ENCODE results near the gene DONSON.

Gene DONSON

GRCh38 chr21:33540711-33541104, 47.8 kb downstream of the DONSON start:
- H3K4me1 ChIP-seq (ENCODE audit: insufficient read depth, low read length) = no peaks in the 10 kb centered on the region
- H3K36me3 ChIP-seq (ENCODE audit: insufficient read depth, low read length) = peaks cover 26% of the 10 kb centered on the region
- H3K9ac ChIP-seq (ENCODE audit: low read depth, low read length) = peak overlapping the region; percentile 98; the same call in 1 of the 2 replicates
- no peaks in the 10 kb centered on the region for H3K9me3 ChIP-seq (ENCODE audit: control insufficient read depth, insufficient read depth, low read length)

GRCh38 chr21:33539616-33540015, 48.9 kb downstream of the DONSON start:
- H3K9me3 ChIP-seq (ENCODE audit: control insufficient read depth, insufficient read depth, low read length) = no peaks in the 10 kb centered on the region
- H3K9ac ChIP-seq (ENCODE audit: low read depth, low read length) = no peak overlapping the region
- H3K4me1 ChIP-seq (ENCODE audit: insufficient read depth, low read length) = no peaks in the 10 kb centered on the region
- peaks cover 36% of the 10 kb centered on the region for H3K36me3 ChIP-seq (ENCODE audit: insufficient read depth, low read length)

GRCh38 chr21:33537212-33537611, 51.3 kb downstream of the DONSON start:
- H3K4me1 ChIP-seq (ENCODE audit: insufficient read depth, low read length) = no peaks in the 10 kb centered on the region
- no peak overlapping the region for H3K9ac ChIP-seq (ENCODE audit: low read depth, low read length)
- peaks cover 51% of the 10 kb centered on the region for H3K36me3 ChIP-seq (ENCODE audit: insufficient read depth, low read length)
- H3K9me3 ChIP-seq (ENCODE audit: control insufficient read depth, insufficient read depth, low read length) = no peaks in the 10 kb centered on the region

GRCh38 chr21:33531007-33531406, 57.5 kb downstream of the DONSON start:
- Histone ChIP-seq H3K4me1 (ENCODE audit: insufficient read depth, low read length) (no peaks in the 10 kb centered on the region), H3K36me3 (ENCODE audit: insufficient read depth, low read length) (peaks cover 67% of the 10 kb centered on the region), H3K9ac (ENCODE audit: low read depth, low read length) (no peak overlapping the region), H3K9me3 (ENCODE audit: control insufficient read depth, insufficient read depth, low read length) (no peaks in the 10 kb centered on the region)

All from ES-I3 (cell line).